ENCODE data around the gene ACAT2.

Gene ACAT2

GRCh38 chr6:159754959-159755914 is 6.6 kb upstream of the ACAT2 start:
- POLR2A ChIA-PET, result no interaction called here
- DNase-seq (ENCODE audit: extremely low spot score), result no peak
- TF ChIP-seq CTCF (IDR thresholded peaks at IDR 0.05; ENCODE audit: control extremely low read depth, extremely low read depth, low read depth, missing control alignments), result no peak
- CTCF ChIA-PET, result no interaction called here

DNA sequence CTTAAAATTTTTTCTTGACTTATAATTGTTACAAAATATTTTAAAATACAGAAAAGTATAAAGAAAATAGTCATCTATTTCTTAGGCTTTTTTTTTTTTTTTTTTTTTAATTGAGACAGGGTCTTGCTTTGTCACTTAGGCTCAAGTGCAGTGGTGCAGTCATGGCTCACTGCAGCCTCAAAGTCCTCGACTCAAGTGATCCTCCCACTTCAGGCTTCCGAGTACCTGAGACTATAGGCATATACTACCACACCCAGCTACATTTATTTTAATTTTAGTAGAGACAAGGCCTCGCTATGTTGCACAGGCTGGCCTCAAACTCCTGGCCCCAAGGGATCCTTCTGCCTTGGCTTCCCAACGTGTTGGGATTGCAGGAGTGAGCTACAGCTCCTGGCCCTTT is 5.3 kb upstream of the ACAT2 start:
- CTCF ChIA-PET, result interaction anchor here (1.3 kb wide), 1 partner anchor 9 kb away, joined by 3 read pairs; no protein-coding TSS in a partner anchor
- POLR2A ChIA-PET, result no interaction called here

DNA sequence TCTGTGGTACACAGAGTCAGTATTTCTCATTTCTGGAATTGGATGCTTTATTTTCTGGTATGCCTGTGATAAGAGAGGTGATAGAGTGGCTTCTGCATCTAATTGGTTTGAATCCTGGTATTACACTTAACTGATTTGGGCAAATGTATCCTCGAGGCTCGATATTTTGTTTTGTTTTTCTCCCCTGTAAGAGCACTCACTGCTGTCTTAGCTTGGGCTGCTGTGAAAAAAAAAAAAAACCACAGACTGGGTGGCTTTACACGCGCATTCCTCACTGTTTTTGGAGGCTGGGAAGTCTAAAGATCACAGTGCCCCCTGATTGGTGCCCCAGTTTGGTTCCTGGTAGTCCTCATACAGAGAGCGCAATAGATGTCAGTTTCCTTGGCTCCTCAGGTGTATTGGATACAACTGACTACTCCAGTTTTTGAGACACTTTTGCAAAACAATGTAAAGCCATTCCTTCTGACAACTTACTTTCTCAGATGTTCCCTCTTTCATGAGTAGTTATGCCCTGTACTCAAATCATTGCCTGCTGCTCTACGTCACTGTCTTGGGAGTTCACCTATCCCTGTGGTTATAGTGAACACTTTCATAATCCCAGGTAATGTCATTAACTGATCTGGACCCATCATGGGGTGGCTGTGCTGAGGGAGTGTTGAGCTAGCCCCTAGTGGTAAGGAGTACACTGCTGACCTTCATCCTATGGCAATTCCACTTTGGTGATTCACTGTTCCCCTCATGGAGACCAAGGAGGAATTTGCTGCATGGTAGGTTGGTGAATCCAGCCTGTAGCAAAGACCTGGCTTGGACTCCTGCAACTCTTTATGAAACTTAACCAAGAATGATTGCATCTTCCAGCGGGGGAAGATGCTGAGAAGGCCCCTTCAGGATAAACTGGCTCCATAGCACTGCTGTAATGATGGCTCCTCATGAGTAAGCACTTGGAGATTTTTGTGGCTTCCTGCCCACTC is 3.5 kb upstream of the ACAT2 start:
- TF ChIP-seq CTCF (IDR thresholded peaks at IDR 0.05; ENCODE audit: control extremely low read depth, extremely low read depth, low read depth, missing control alignments), result no peak
- ChIA-PET POLR2A (interaction anchor here (0.7 kb wide), 1 partner anchor 14 kb away, joined by 3 read pairs; no protein-coding TSS in a partner anchor), CTCF (interaction anchor here (1.1 to 1.7 kb wide), 4 partner anchors 12 to 265 kb away, joined by 3 to 4 read pairs (median 4); no protein-coding TSS in a partner anchor)
- DNase-seq (ENCODE audit: extremely low spot score), result no peak

More for the DNA sequence above, 5.3 kb upstream of the ACAT2 start:
- no peak for DNase-seq (ENCODE audit: extremely low spot score)
- TF ChIP-seq CTCF (IDR thresholded peaks at IDR 0.05; ENCODE audit: control extremely low read depth, extremely low read depth, low read depth, missing control alignments), result no peak

- no peak for DNase-seq (ENCODE audit: extremely low spot score)
- ChIA-PET POLR2A (interaction anchor here (1.0 to 1.2 kb wide), 2 partner anchors 30 to 32 kb away, joined by 4 to 5 read pairs; partner anchors contain the start of gene TCP1), CTCF (interaction anchor here (1.1 to 2.1 kb wide), 7 partner anchors 10 to 264 kb away, joined by 3 to 5 read pairs (median 3); no protein-coding TSS in a partner anchor)
- no peak for TF ChIP-seq CTCF (IDR thresholded peaks at IDR 0.05; ENCODE audit: control extremely low read depth, extremely low read depth, low read depth, missing control alignments)
Observed at GRCh38 chr6:159759645-159760044, 2.2 kb upstream of the ACAT2 start.

DNA sequence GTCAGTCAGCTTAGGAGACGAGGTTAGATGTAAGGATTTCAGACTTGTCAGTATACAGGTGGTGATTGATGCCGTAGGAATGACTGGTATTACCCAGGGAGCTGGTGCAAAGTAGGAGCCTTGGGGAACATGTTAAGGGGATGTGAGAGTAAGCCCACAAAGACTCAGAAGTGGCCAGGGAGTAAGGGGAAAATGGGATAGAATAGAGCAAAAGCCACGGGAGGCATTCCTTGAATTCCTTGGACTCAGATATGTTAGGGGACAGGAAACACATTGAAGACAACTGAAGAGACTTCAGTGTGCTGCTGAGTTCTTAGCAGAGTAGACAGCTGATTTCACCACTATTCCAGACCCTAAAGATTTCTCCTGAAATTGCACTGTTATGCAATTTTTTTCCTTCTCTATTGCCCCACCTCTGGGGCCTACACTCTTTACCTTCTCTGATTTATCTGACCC is 1.2 kb upstream of the ACAT2 start:
- no peak for DNase-seq (ENCODE audit: extremely low spot score)
- no peak for TF ChIP-seq CTCF (IDR thresholded peaks at IDR 0.05; ENCODE audit: control extremely low read depth, extremely low read depth, low read depth, missing control alignments)
- POLR2A ChIA-PET, result interaction anchor here (0.6 to 1.2 kb wide), 2 partner anchors 31 to 443 kb away, joined by 4 to 5 read pairs; no protein-coding TSS in a partner anchor
- CTCF ChIA-PET, result interaction anchor here (1.4 to 2.8 kb wide), 5 partner anchors 9 to 34 kb away, joined by 3 to 9 read pairs (median 3); no protein-coding TSS in a partner anchor

All from GM10248 (cell line).